Measurements from ENCODE around the gene MGMT. TPM values are rescaled to one million over a fixed set of nuclear protein-coding genes. Genes with fewer than 3 reads are reported as not detected.

Gene MGMT
- polyA plus RNA-seq, 3 donors = 9.5 to 23.5 (median 17.5) TPM

DNA sequence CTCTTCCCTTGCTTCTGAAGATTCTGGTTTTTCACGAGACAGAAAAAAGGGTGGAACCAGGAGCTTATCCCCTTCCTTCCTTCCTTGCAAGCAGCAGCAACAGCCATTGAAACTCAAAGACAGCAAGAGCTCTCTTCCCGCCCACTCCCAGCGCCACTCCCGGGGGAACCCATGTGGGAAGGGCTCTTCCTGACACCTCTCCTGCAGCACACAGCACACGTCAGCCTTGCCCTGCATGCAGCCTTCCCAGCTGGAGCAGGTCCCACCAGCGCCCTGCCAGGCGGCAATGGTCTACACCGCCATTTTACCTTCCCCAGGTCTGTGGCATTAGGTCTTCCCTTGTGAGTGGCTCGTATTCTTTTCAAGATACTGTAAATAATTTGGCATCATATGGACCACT is 161.8 kb downstream of the MGMT start:
- Histone ChIP-seq H3K4me3 (replicated peaks in 1 of 3; ENCODE audit: low read depth in 2 of 3, low read length in 3 of 3) (no peak overlapping the region), H3K4me2 (replicated peaks; ENCODE audit: extremely low read depth, low read length, poor library complexity, severe bottlenecking) (no peak overlapping the region), H3K9me3 (replicated peaks in 1 of 2; ENCODE audit: control insufficient read depth in 1 of 2, insufficient read depth in 1 of 2, low read length in 2 of 2) (peaks cover 24 to 33% of the 10 kb centered on the region in 2 donors), H2AFZ (ENCODE audit: insufficient read depth, low read depth, low read length, poor library complexity, severe bottlenecking) (no peak overlapping the region), H3K27ac (ENCODE audit: low read depth in 1 of 2, low read length in 2 of 2) (no peak overlapping the region), H3K79me2 (ENCODE audit: insufficient read depth, low read length) (no peaks in the 10 kb centered on the region), H3K27me3 (ENCODE audit: control insufficient read depth in 2 of 2, insufficient read depth in 2 of 2, low read length in 2 of 2) (no peaks in the 10 kb centered on the region), H3K9ac (ENCODE audit: insufficient read depth, low read length, poor library complexity, severe bottlenecking) (no peak overlapping the region), H3K36me3 (replicated peaks in 1 of 2; ENCODE audit: control insufficient read depth in 1 of 2, insufficient read depth in 2 of 2, low read length in 2 of 2) (no peaks in the 10 kb centered on the region), H4K20me1 (ENCODE audit: insufficient read depth, low read length) (no peaks in the 10 kb centered on the region), H3K4me1 (ENCODE audit: control insufficient read depth in 1 of 2, insufficient read depth in 2 of 2, low read length in 2 of 2) (no peaks in the 10 kb centered on the region)
- intact Hi-C loops (cut with micrococcal nuclease) = no loop called here
- peaks cover 0 to 3% of the 10 kb centered on the region in 2 donors for H3K36me3 Mint-ChIP-seq
- no peak for DNase-seq
- H3K27me3 Mint-ChIP-seq (ENCODE audit: low read depth in 3 of 3) = no peaks in the 10 kb centered on the region
- WGBS (ENCODE audit: insufficient coverage) = 93% methylated on average over 8 of the region's 9 CpGs
- TF ChIP-seq CTCF (IDR thresholded peaks at IDR 0.05) = no peak
- no peak overlapping the region for H3K4me3 Mint-ChIP-seq
- H3K4me1 Mint-ChIP-seq = peaks cover 10% of the 10 kb centered on the region
- peaks cover 11 to 22% (median 13%) of the 10 kb centered on the region in 7 donors for H3K9me3 Mint-ChIP-seq
- H3K27ac Mint-ChIP-seq = no peak overlapping the region

DNA sequence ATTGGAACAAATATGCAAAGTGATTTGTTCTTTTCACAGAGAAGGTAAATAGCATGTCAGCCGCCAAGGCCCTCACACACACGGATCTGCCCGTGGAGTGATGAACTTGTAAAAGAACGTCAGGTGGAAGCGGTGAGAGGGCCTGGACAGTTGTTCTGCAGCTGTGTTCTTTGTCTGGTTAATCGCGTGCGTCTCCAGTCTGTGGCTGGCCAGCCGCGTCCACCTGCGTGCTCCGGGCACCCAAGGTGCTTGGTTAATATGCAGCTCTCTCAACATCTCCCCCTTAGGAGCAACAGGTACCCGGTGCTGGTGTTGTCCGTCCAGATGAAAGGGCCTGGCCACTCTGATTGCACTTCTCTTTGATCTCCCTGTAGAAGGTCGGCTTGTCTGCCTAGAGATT is 162.9 kb downstream of the MGMT start:
- DNase-seq = no peak
- Histone ChIP-seq H3K4me1 (ENCODE audit: control insufficient read depth in 1 of 2, insufficient read depth in 2 of 2, low read length in 2 of 2) (no peaks in the 10 kb centered on the region), H3K9me3 (replicated peaks in 1 of 2; ENCODE audit: control insufficient read depth in 1 of 2, insufficient read depth in 1 of 2, low read length in 2 of 2) (peaks cover 33 to 34% of the 10 kb centered on the region in 2 donors), H3K36me3 (replicated peaks in 1 of 2; ENCODE audit: control insufficient read depth in 1 of 2, insufficient read depth in 2 of 2, low read length in 2 of 2) (no peaks in the 10 kb centered on the region), H3K9ac (ENCODE audit: insufficient read depth, low read length, poor library complexity, severe bottlenecking) (no peak overlapping the region), H2AFZ (ENCODE audit: insufficient read depth, low read depth, low read length, poor library complexity, severe bottlenecking) (no peak overlapping the region), H3K79me2 (ENCODE audit: insufficient read depth, low read length) (no peaks in the 10 kb centered on the region), H3K4me2 (replicated peaks; ENCODE audit: extremely low read depth, low read length, poor library complexity, severe bottlenecking) (no peak overlapping the region), H3K27ac (ENCODE audit: low read depth in 1 of 2, low read length in 2 of 2) (no peak overlapping the region), H4K20me1 (ENCODE audit: insufficient read depth, low read length) (no peaks in the 10 kb centered on the region), H3K27me3 (ENCODE audit: control insufficient read depth in 2 of 2, insufficient read depth in 2 of 2, low read length in 2 of 2) (no peaks in the 10 kb centered on the region), H3K4me3 (replicated peaks in 1 of 3; ENCODE audit: low read depth in 2 of 3, low read length in 3 of 3) (no peak overlapping the region)
- Mint-ChIP-seq H3K9me3 (peaks cover 15 to 30% (median 19%) of the 10 kb centered on the region in 7 donors), H3K4me3 (no peak overlapping the region), H3K36me3 (peaks cover 0 to 3% of the 10 kb centered on the region in 2 donors), H3K27me3 (ENCODE audit: low read depth in 3 of 3) (no peaks in the 10 kb centered on the region), H3K27ac (no peak overlapping the region), H3K4me1 (peaks cover 10% of the 10 kb centered on the region)
- WGBS (ENCODE audit: insufficient coverage) = 95% methylated on average over 15 of the region's 15 CpGs
- no peak for TF ChIP-seq CTCF (IDR thresholded peaks at IDR 0.05)
- intact Hi-C loops (cut with micrococcal nuclease) = no loop called here

All from CD14-positive monocyte (primary cell).